Parathyroid adenoma (tissue), 2 donors: ENCODE measurements around the gene SLC7A6.

ENCODE experiments used
- H2AFZ ChIP-seq: fragments of 300-600 bp; sonication (generic); one replicate; pipeline ENCODE4 v1.7.0; 2017; ENCODE audit warnings: antibody characterized with exemption, mild to moderate bottlenecking
- H3K27ac ChIP-seq: fragments of 300-600 bp; sonication (generic); one replicate; pipeline ENCODE4 v1.7.0; 2017
- H3K27me3 ChIP-seq: fragments of 300-600 bp; sonication (generic); one replicate; pipeline ENCODE4 v1.7.0; 2017; ENCODE audit warnings: low read length; ENCODE audit not compliant: control insufficient read depth, insufficient read depth
- H3K36me3 ChIP-seq: fragments of 300-600 bp; sonication (generic); one replicate; pipeline ENCODE4 v1.7.0; 2017; ENCODE audit warnings: low read length; ENCODE audit not compliant: control insufficient read depth, insufficient read depth
- H3K4me1 ChIP-seq: fragments of 300-600 bp; sonication (generic); one replicate; pipeline ENCODE4 v1.7.0; 2017; ENCODE audit warnings: control low read depth
- H3K4me2 ChIP-seq: fragments of 300-600 bp; sonication (generic); one replicate; pipeline ENCODE4 v1.7.0; 2017; ENCODE audit warnings: low read length
- H3K4me3 ChIP-seq: fragments of 300-600 bp; sonication (generic); one replicate; pipeline ENCODE4 v1.7.0; 2017; ENCODE audit warnings: low read depth, low read length
- H3K79me2 ChIP-seq: fragments of 300-600 bp; sonication (generic); one replicate; pipeline ENCODE4 v1.7.0; 2017; ENCODE audit warnings: control low read depth
- H3K9ac ChIP-seq: fragments of 300-600 bp; sonication (generic); one replicate; pipeline ENCODE4 v1.7.0; 2017; ENCODE audit warnings: mild to moderate bottlenecking
- H3K9me3 ChIP-seq: fragments of 300-600 bp; sonication (generic); one replicate; pipeline ENCODE4 v1.7.0; 2017; ENCODE audit warnings: low read length; ENCODE audit not compliant: control insufficient read depth
- TF ChIP-seq, protein P1 (sequence below): fragments of 300-600 bp; sonication (generic); IDR thresholded peaks from one replicate; pipeline ENCODE4 v1.7.0; 2017; ENCODE audit warnings: antibody characterized with exemption, mild to moderate bottlenecking
- donor health status: primary hyperparathyroidism.

The SLC7A6 gene

DNA sequence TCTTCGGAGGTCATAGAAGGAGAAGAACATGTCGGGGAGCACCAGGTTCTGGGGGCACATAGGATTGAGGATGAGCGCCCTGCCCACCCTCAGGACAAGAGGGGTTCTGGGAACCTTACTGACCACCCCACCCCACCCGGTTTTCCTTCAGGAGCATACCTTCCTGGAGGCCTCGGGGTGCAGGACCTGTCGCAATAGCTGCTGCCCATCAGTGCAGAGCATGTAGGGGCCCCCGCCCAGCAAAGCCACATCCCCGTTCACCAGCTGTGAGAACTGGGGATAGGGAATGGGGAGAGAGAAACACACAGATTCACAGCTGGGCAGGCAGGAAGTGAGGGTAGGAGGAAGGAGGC is 30.5 kb upstream of the SLC7A6 start:
- Histone ChIP-seq H3K9ac (no peak overlapping the region), H3K4me1 (peaks cover 29% of the 10 kb centered on the region), H3K9me3 (no peaks in the 10 kb centered on the region), H3K79me2 (peaks cover 3% of the 10 kb centered on the region), H2AFZ (no peak overlapping the region), H3K4me3 (no peak overlapping the region), H3K27me3 (no peaks in the 10 kb centered on the region), H3K4me2 (peak overlapping the region; percentile 92), H3K36me3 (no peaks in the 10 kb centered on the region), H3K27ac (peak overlapping the region; percentile 92)
- TF ChIP-seq, protein P1, sequence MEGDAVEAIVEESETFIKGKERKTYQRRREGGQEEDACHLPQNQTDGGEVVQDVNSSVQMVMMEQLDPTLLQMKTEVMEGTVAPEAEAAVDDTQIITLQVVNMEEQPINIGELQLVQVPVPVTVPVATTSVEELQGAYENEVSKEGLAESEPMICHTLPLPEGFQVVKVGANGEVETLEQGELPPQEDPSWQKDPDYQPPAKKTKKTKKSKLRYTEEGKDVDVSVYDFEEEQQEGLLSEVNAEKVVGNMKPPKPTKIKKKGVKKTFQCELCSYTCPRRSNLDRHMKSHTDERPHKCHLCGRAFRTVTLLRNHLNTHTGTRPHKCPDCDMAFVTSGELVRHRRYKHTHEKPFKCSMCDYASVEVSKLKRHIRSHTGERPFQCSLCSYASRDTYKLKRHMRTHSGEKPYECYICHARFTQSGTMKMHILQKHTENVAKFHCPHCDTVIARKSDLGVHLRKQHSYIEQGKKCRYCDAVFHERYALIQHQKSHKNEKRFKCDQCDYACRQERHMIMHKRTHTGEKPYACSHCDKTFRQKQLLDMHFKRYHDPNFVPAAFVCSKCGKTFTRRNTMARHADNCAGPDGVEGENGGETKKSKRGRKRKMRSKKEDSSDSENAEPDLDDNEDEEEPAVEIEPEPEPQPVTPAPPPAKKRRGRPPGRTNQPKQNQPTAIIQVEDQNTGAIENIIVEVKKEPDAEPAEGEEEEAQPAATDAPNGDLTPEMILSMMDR = no peak

DNA sequence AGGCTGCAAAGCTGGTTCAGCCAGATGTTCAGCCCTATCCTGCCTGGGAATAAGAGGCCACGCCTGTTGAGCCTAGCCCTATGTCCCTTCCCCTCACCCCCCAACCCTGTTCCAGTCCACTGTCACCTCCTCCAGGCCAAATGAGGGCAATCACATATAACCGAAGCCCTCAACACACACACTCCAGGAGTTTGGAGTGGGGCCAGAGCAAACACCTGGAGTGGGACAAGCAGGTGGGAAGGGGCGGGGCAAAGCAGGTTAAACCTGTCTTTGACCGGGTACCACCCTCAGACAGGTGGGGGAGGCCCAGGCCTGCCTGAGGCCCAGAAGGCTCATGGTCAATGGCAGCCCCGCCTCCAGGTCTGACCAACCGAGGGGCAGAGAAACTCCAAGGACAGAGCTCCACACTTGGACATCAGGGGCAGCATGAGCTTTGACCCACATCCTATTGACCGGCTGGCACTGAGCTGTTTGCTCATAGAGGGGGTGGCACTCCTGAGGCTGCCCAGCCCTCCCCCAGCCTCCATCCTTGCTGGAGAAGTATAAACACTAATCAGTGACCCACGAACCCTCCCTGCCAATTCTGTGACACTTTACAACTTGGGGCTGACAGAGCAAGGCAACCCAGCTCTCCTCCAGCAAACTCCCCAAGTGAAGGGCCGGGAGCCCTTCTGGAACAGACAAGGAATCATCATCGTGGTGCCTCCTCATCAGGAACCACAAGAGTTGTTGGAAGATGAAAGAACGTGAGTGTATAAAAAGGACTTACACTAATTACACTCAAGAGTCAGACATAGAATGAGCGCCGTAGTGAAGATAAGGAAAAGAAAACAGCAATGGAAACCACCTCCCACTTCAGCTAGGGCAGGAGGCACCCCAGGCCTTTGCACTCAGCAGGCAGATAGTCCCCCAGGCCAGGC is 29.9 kb upstream of the SLC7A6 start:
- H3K9ac ChIP-seq = no peak overlapping the region
- H3K4me1 ChIP-seq = peaks cover 24% of the 10 kb centered on the region
- peak overlapping the region; percentile 92 for H3K4me2 ChIP-seq
- H3K27me3 ChIP-seq = no peaks in the 10 kb centered on the region
- H3K79me2 ChIP-seq = peaks cover 3% of the 10 kb centered on the region
- H3K36me3 ChIP-seq = no peaks in the 10 kb centered on the region
- TF ChIP-seq, protein P1 = no peak
- H3K9me3 ChIP-seq = no peaks in the 10 kb centered on the region
- H3K4me3 ChIP-seq = peak overlapping the region; percentile 71
- H2AFZ ChIP-seq = peak overlapping the region; percentile 95
- H3K27ac ChIP-seq = peak overlapping the region; percentile 92

DNA sequence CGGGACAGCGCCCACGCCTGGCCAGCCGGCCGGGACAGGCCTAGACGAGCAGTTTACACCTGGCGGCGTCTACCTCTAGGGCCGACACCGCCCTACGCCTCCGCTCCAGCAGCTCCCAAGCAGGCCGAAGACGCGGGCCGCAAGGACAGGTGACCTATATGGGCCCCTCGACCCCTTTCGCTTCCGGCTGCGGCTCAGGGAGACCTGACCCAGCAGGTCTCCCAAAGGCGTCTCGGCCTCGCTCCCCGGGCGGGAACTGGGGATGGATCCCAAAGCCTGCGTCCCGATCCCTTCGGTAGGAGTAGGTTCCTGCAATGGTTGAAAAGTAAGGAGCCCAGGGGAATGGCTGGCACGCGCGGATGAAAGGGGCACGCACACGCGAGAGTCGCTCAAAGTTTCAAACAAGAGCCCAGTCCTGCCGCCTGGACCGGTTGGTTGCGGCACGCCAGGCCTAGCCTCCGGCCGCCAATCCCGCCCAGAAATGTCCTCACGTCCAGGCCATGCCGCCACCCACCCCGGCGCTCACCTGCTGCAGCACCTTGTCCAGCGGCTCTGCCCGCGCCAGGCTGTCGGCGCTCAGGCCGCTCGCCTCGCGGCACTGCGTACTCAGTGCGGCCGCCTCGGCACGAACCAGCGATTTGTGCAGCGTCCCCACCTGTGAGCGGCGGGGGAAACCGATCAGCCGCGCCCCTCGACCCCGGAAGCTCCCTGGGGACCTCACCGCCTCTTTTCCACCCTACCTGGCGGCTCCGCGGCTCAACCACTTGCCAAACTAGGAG is 29.0 kb upstream of the SLC7A6 start:
- peak overlapping the region; percentile 92 for H3K27ac ChIP-seq
- peak overlapping the region; percentile 71 for H3K4me3 ChIP-seq

DNA sequence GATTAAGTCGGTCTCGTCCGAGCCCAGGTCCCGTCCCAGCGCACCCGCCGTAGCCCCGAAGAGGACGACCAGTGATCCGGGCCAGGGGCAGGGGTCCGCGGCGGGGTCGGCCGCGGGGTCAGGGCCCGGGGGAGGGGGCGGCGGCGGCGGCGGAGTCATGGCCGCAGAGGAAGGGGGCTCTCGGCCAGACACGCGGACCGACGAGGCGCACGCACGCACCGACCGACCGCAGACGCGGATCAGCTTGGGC is 28.5 kb upstream of the SLC7A6 start, which contains the start of gene ESRP2:
Gene ESRP2 (minus strand): TSS at position 241 of the 250 bp plus-strand sequence. CDS start 82 bp downstream, at position 159.
- Histone ChIP-seq H3K4me3 (peak within 1 kb of the TSS; percentile 71), H3K27me3 (no peaks in the 10 kb centered on the region), H3K36me3 (no peaks in the 10 kb centered on the region), H3K4me2 (peak within 1 kb of the TSS; percentile 92), H3K9me3 (no peaks in the 10 kb centered on the region), H3K9ac (peak within 1 kb of the TSS; percentile 1), H3K27ac (peak within 1 kb of the TSS; percentile 92), H3K79me2 (no peaks in the 10 kb centered on the region), H2AFZ (peak within 1 kb of the TSS; percentile 95), H3K4me1 (peaks cover 24% of the 10 kb centered on the region)
- TF ChIP-seq, protein P1 = no peak

More for the DNA sequence above, 29.0 kb upstream of the SLC7A6 start:
- no peaks in the 10 kb centered on the region for H3K9me3 ChIP-seq
- H3K9ac ChIP-seq = peak overlapping the region; percentile 1
- peaks cover 24% of the 10 kb centered on the region for H3K4me1 ChIP-seq
- H3K79me2 ChIP-seq = no peaks in the 10 kb centered on the region
- H3K27me3 ChIP-seq = no peaks in the 10 kb centered on the region
- H3K36me3 ChIP-seq = no peaks in the 10 kb centered on the region
- TF ChIP-seq, protein P1 = no peak
- peak overlapping the region; percentile 95 for H2AFZ ChIP-seq
- peak overlapping the region; percentile 92 for H3K4me2 ChIP-seq
